GM12878 (cell line): ENCODE data around the gene SLC43A1. TPM values are rescaled to one million over a fixed set of nuclear protein-coding genes. Genes with fewer than 3 reads are reported as not detected.
A peak's percentile ranks its signal among the peaks of the same experiment; 100 is the strongest.

Experiments used
- ATAC-seq: fragments of 200-7000 bp; cut with Tn5 transposase; 3 replicates; pipeline ENCODE4 v1.9.1; 2020; ENCODE audit warnings: mild to moderate bottlenecking, moderate library complexity
- BruUV-seq: library from RNA; stranded (reverse); fragments of 400-500 nt; replicated peaks from 2 replicates; lab custom pipeline; 2021; lab: Mats Ljungman, UMichigan
- CTCF ChIA-PET: fragments of 300-600 bp; sonication (Branson Sonifier 250); formaldehyde crosslinking; extraction: SDS; loops from one replicate; lab custom pipeline; 2021; ENCODE audit warnings: inconsistent platforms; lab: Yijun Ruan, JAX
- POLR2A ChIA-PET: fragments of 350-600 bp; formaldehyde crosslinking; extraction: SDS; loops from one replicate; lab custom pipeline; 2021; ENCODE audit warnings: inconsistent platforms; lab: Charles Lee
- RAD21 ChIA-PET: fragments of 300-600 bp; sonication (Branson Sonifier 250); formaldehyde crosslinking; loops from one replicate; lab custom pipeline; 2023; ENCODE audit warnings: antibody characterized with exemption; ENCODE audit not compliant: unreplicated experiment; lab: Charles Lee
- SMC1A ChIA-PET: fragments of 300-600 bp; sonication (Branson Sonifier 250); formaldehyde crosslinking; loops from one replicate; lab custom pipeline; 2023; ENCODE audit not compliant: unreplicated experiment, uncharacterized antibody; lab: Charles Lee
- DNase-seq: peaks from one replicate; pipeline ENCODE4 v3.0.0-alpha.2; 2011; ENCODE audit warnings: low read depth, low spot score
- FAIRE-seq: peaks from 3 replicates; lab custom pipeline; 2011; peaks lifted over from hg19 to GRCh38; lab: Jason Lieb, UNC
- H2AFZ ChIP-seq: 2 replicates; pipeline ENCODE4 v1.6.0; 2011; ENCODE audit warnings: low read depth, low read length, control low read depth; ENCODE audit not compliant: control insufficient read depth
- H3K27ac ChIP-seq: 2 replicates; pipeline ENCODE4 v1.5.1; 2011; ENCODE audit warnings: control low read depth; ENCODE audit not compliant: control insufficient read depth, insufficient read depth
- H3K27me3 ChIP-seq, 2 experiments: replicated peaks in 1 of 2; 2 replicates each; pipeline versions ENCODE4 v1.6.0 to v1.6.1; 2011; ENCODE audit warnings: low read length in 1 of 2; ENCODE audit not compliant: control insufficient read depth in 2 of 2, insufficient read depth in 2 of 2
- H3K36me3 ChIP-seq, 2 experiments: 2 replicates each; pipeline ENCODE4 v1.5.1; 2011; ENCODE audit warnings: low read length in 1 of 2; ENCODE audit not compliant: control insufficient read depth in 2 of 2, insufficient read depth in 2 of 2
- H3K4me1 ChIP-seq: 2 replicates; pipeline ENCODE4 v1.6.1; 2011; ENCODE audit warnings: mild to moderate bottlenecking, low read length, moderate library complexity, mixed read lengths; ENCODE audit not compliant: control insufficient read depth, insufficient read depth
- H3K4me2 ChIP-seq: 2 replicates; pipeline ENCODE4 v1.6.0; 2011; ENCODE audit warnings: control low read depth; ENCODE audit not compliant: control insufficient read depth, insufficient read depth
- H3K4me3 ChIP-seq: fragments of 200-600 bp; sonication (generic); 2 replicates; pipeline ENCODE4 v1.5.1; 2016
- H3K79me2 ChIP-seq: 2 replicates; pipeline ENCODE4 v1.6.0; 2011; ENCODE audit warnings: low read length; ENCODE audit not compliant: control insufficient read depth, insufficient read depth
- H3K9ac ChIP-seq: 2 replicates; pipeline ENCODE4 v1.8.0; 2011; ENCODE audit warnings: low read length, control low read depth, mixed read lengths; ENCODE audit not compliant: control insufficient read depth, insufficient read depth
- H3K9me3 ChIP-seq: replicated peaks from 3 replicates; pipeline ENCODE4 v1.5.1; 2011; ENCODE audit warnings: mild to moderate bottlenecking, low read length; ENCODE audit not compliant: control insufficient read depth, insufficient read depth
- H4K20me1 ChIP-seq: 2 replicates; pipeline ENCODE4 v1.6.0; 2011; ENCODE audit not compliant: control insufficient read depth, insufficient read depth
- BHLHE40 ChIP-seq, 2 experiments: fragments of 450-650 bp in 1 of 2; IDR thresholded peaks; 2 replicates each; pipeline ENCODE4 v1.6.1; 2011 to 2017; ENCODE audit warnings: low read depth in 2 of 2, borderline replicate concordance in 1 of 2, improper control_type of control experiment in 1 of 2, low read length in 1 of 2, mild to moderate bottlenecking in 1 of 2
- IRF3 ChIP-seq: fragments of 450-650 bp; IDR thresholded peaks from 2 replicates; pipeline ENCODE4 v1.6.1; 2014; ENCODE audit warnings: mild to moderate bottlenecking
- LARP7 ChIP-seq: fragments of 450-650 bp; IDR thresholded peaks from 2 replicates; pipeline ENCODE4 v1.6.1; 2017; ENCODE audit warnings: mild to moderate bottlenecking
- MTA3 ChIP-seq: IDR thresholded peaks from 2 replicates; pipeline ENCODE4 v1.6.1; 2012; ENCODE audit warnings: low read length, inconsistent platforms, borderline replicate concordance
- NR2C1 ChIP-seq: fragments of 450-650 bp; IDR thresholded peaks from 2 replicates; pipeline ENCODE4 v1.6.1; 2017; ENCODE audit warnings: antibody characterized with exemption, mild to moderate bottlenecking, moderate library complexity
- RAD51 ChIP-seq: fragments of 450-650 bp; IDR thresholded peaks from 2 replicates; pipeline ENCODE4 v1.6.1; 2016; ENCODE audit warnings: moderate library complexity, mild to moderate bottlenecking, inconsistent platforms
- SRF ChIP-seq, 2 experiments: IDR thresholded peaks; 2 replicates each; pipeline ENCODE4 v1.6.1; 2011; ENCODE audit warnings: low read depth in 2 of 2, low read length in 2 of 2, mild to moderate bottlenecking in 1 of 2, moderate library complexity in 1 of 2
- in situ Hi-C: fragments of 300-500 bp; cut with MboI; formaldehyde crosslinking; loops from 9 replicates; pipeline ENCODE4 v1.14.3; 2018; ENCODE audit warnings: mixed read lengths
- intact Hi-C: fragments of 100-400 bp; cut with micrococcal nuclease; formaldehyde crosslinking; loops from one replicate; pipeline ENCODE4 v1.14.2; 2022; ENCODE audit not compliant: unreplicated experiment
- polyA plus RNA-seq, 11 experiments: library from polyadenylated mRNA; depleted of rRNA in 4 of 11; unstranded in 6 of 11; stranded (reverse) in 5 of 11; fragments of >200 nt; fragmentation: Nextera tagmentation in 4 of 11; fragmentation: Illumina TruSeq in 1 of 11; extraction: Ambion mirVana in 4 of 11; extraction: Trizol in 1 of 11; gene quantifications; 1 replicate in 1 of 11; 2 replicates in 10 of 11; pipeline versions ENCODE4 v1.2.1 to v1.2.3, GENCODE V29; 2011 to 2016; ENCODE audit warnings: inconsistent platforms in 2 of 11, missing spikeins in 2 of 11, low read depth in 1 of 11
- total RNA-seq, 4 experiments: library from RNA; depleted of rRNA in 3 of 4; stranded (reverse); fragments of >200 nt in 3 of 4; fragmentation: Illumina TruSeq in 1 of 4; extraction: Trizol in 1 of 4; gene quantifications; 2 replicates each; pipeline versions ENCODE4 v1.2.1 to v1.2.3, GENCODE V29; 2013 to 2021

SLC43A1 gene
- total and polyA plus RNA-seq, 10 of the 15 experiments (the other 5 are each of a cell fraction or from before 2014, with no cell fraction given) = 1.0 to 17.8 (median 12.6) TPM

GRCh38 chr11:57529012-57529411 lies 13.5 kb upstream of the SLC43A1 start:
- no peaks in the 10 kb centered on the region for H3K9me3 ChIP-seq
- TF ChIP-seq RAD51 = no peak
- no peak for TF ChIP-seq IRF3
- TF ChIP-seq NR2C1 = no peak
- no peak for TF ChIP-seq SRF (IDR thresholded peaks at IDR 0.05; ENCODE audit: low read depth in 2 of 2, low read length in 2 of 2)
- TF ChIP-seq LARP7 = no peak
- TF ChIP-seq MTA3 = no peak
- no peak for TF ChIP-seq BHLHE40 (IDR thresholded peaks at IDR 0.05; ENCODE audit: borderline replicate concordance in 1 of 2, low read depth in 2 of 2, low read length in 1 of 2)
- H3K4me2 ChIP-seq = peak overlapping the region; percentile 93
- CTCF ChIA-PET = interaction anchor here (0.5 to 9.7 kb wide), 14 partner anchors 13 to 196 kb away, joined by 3 to 396 read pairs (median 4); partner anchors contain the start of genes SLC43A1 and SLC43A3
- DNase-seq (no peak), ATAC-seq (no peak), FAIRE-seq (no peak)
- H3K27me3 ChIP-seq = no peaks in the 10 kb centered on the region
- POLR2A ChIA-PET = no interaction called here
- in situ Hi-C loops = loop anchor here (5.0 kb wide), 1 partner anchor 37 kb away; no protein-coding TSS in a partner anchor
- H3K36me3 ChIP-seq = peaks cover 0 to 10% of the 10 kb centered on the region in 2 experiments; a peak in 3 of 4 replicates
- no peaks in the 10 kb centered on the region for H4K20me1 ChIP-seq
- no TSS peak for BruUV-seq
- no peak overlapping the region for H3K9ac ChIP-seq
- no peak overlapping the region for H2AFZ ChIP-seq
- RAD21 ChIA-PET = interaction anchor here (0.6 to 9.0 kb wide), 3 partner anchors 36 to 71 kb away, joined by 3 to 133 read pairs (median 3); no protein-coding TSS in a partner anchor
- H3K79me2 ChIP-seq = peaks cover 22% of the 10 kb centered on the region
- H3K27ac ChIP-seq = no peak overlapping the region
- H3K4me1 ChIP-seq = peaks cover 16% of the 10 kb centered on the region
- intact Hi-C loops = no loop called here
- SMC1A ChIA-PET = interaction anchor here (2.5 to 8.1 kb wide), 4 partner anchors 13 to 71 kb away, joined by 9 to 130 read pairs (median 22); partner anchors contain the start of genes SLC43A1 and UBE2L6
- H3K4me3 ChIP-seq = no peak overlapping the region
